HG02970 (cell line): Measurements from ENCODE around the gene ZNF618.
"Not testable (repeated sequence)": the region's sequence is repeated elsewhere in the genome, so short reads cannot be mapped to it uniquely, and the experiment has no call there.

Experiments
- ATAC-seq: cut with Tn5 transposase; IDR thresholded peaks from one replicate; pipeline ENCODE4 v1.9.1; 2021; ENCODE audit warnings: mild to moderate bottlenecking, moderate library complexity, moderate number of reproducible peaks; ENCODE audit not compliant: unreplicated experiment, low FRiP score

ZNF618 gene

DNA sequence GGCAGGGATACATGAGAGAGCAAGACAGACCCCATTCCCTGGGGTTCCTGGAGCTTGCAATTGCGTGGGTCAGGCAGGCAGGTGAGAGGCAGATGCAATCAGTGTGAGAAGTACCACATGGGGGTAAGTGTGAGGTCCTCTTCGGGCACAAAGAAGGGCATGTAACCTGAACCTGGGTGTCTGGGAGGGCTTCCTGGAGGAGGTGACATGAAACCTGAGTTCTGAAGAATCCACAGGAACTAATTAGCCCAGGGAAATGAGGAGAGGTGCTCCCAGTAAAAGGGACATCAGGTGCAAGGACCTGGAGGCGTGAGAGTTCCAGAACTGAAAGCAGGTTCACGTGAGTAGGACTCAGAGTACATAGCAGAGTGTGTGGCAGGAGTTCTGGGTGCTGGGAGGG is 199.5 kb downstream of the ZNF618 start:
- no peak for ATAC-seq

DNA sequence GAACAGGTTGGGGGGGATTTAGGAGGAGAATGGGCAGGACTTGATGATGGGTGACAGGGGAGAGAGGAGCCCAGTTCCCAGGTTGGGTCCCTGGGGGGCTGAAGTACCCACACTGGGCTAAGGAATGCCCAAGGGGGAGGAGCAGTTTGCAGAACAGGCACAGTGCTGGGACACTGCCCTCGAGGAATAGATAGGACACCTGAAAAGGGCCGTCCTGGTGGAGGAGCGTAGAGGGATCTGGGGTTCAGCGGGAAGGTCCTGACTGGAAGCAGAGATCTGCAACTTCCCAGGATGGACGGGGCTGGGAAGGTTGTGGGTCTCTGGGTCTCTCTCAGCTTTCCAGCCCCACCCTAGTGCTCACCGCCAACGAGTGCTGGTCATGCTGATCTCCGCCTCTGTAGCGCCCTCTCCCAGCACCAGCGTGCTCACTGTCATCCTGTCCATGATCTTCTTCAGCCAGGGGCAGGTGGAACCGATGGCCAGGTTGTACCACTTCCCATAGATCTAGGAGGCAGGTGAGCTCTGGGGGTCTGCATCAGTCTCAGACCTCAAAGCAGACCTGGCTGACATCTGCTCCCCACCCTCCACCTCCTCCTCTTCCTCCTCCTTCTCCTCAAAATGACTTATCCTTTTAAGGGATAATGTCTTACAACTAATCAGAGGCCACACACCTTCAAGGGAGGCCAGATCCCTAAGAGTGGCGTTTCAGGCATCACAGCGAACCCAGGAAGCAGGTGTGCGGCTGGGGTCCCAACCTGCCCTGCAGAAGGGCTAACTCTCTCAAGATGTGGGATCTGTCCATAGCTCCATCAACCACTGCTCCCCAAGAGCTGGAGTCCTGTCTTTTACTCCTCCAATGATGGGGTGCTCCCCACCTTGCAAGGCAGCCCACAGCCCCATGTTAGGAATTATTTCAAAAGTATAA is 200.4 kb downstream of the ZNF618 start:
- ATAC-seq: no peak

GRCh38 chr9:114077162-114077837 is 201.2 kb downstream of the ZNF618 start:
- no peak for ATAC-seq

GRCh38 chr9:114078021-114078780 is 202.1 kb downstream of the ZNF618 start, which contains the start of gene AMBP:
Gene AMBP, minus strand, starts transcription at chr9:114078300. Its CDS starts 91 bp downstream, at chr9:114078209.
- no peak for ATAC-seq

DNA sequence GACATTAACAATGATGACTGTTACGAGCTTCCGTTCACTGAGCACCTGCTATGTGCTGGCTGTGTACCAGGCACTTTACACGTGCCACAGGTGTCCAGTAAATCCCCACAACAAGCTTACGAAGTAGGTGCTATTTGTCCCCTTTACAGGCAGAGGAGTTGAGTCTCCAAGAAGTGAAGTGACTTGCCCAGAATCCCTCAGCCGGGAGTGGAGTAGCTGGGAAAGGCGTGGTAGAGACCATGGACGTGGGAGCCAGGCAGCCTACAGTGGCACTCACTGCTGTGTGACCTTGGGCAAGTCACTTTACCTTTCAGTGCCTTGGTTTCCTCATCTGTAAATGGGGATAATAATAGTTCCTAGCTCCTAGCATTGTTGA is 202.7 kb downstream of the ZNF618 start:
- ATAC-seq: no peak

- ATAC-seq: no peak
Measured at GRCh38 chr9:114080195-114080772, 204.2 kb downstream of the ZNF618 start.

DNA sequence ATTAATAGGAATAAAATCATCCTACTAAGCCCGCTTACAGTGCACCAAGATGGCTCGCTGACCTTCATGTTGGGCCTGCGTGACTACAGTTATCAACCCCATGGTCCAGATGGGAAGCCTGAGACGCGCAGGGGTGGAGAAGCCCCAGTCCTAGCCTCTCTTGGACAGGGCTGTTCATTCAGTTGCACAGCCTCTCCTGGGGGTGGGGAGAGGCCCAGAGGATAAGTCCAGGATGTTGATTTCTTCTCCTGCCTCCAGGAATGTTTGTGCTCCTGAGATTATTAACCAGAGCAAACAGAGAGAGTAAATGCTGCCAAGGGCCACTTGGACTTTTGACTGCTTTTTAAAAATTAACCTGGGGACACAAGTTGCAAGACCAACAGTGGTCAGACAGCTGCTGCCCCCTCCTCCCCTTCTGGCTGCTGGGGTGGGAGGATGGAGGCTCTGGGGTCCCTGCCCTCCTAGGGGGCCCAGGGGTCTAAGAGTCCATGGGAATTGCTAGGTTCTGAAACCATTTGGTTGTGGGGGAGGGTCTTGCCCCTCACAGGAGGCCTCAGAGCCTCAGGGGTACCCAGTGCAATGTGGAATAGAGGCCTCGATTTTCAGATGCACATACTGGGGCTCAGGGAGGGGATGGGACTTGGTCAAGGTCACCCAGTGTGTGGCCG is 204.8 kb downstream of the ZNF618 start:
- ATAC-seq: no peak

- no peak for ATAC-seq
Measured at GRCh38 chr9:114081441-114082016, 205.4 kb downstream of the ZNF618 start.

DNA sequence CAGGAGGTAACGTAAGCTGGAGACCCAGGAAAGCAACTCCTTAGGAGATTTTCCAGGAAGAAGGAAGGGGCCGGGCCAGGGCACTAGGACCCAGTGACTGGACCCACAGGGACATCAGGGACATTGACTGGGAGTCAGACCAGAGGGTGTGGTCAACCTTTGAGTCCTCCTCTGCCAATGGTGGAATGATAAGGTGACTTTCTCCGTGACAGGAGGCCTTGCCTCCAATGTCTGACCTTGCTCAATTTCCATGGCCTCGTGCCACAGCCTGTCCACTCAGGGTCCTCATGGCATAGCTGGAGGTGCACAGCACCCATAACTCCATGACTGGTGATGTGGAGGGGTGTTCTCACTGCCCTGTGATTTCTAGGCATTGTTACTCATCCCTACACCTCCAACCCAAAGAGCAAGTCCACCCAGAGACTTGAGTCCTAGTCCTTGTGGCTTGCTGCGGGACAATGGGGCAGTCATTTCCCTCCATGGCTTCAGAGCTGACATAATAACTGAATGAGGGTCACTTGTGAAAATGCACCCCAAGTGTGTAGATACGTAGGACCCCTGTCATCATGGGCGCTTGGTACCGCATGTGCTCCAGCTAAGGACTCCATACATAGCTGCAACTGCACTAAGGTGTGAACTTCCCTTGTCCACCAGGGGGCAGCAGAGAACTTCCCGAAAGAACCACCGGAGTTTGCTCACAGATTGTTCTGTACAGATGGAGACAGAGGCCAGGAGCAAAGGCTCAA is 206.1 kb downstream of the ZNF618 start:
- ATAC-seq: no peak

GRCh38 chr9:114082763-114083412 is 206.8 kb downstream of the ZNF618 start:
- ATAC-seq: not testable (repeated sequence)

DNA sequence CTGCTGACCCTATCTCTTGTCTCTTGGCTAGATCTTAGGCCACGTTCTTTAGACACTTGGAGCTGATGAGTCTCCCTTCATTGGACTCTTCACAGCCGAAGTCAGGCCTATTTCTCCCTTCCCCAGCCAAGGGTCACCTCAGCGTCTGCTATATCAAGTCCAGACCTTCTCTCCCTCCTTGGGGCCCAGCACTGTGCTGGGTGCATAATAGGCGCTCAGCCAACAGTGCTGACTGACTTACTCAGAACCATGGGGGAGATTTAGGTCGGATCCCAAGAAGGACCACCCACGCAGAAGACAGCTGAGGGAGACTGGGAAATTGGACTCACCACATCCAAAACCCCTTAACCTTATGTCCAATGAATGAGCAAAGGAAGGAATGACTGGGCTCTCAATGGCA is 207.6 kb downstream of the ZNF618 start:
- ATAC-seq: no peak

GRCh38 chr9:114084282-114085073 is 208.4 kb downstream of the ZNF618 start:
- ATAC-seq: no peak

GRCh38 chr9:114085387-114085789 is 209.3 kb downstream of the ZNF618 start:
- no peak for ATAC-seq

DNA sequence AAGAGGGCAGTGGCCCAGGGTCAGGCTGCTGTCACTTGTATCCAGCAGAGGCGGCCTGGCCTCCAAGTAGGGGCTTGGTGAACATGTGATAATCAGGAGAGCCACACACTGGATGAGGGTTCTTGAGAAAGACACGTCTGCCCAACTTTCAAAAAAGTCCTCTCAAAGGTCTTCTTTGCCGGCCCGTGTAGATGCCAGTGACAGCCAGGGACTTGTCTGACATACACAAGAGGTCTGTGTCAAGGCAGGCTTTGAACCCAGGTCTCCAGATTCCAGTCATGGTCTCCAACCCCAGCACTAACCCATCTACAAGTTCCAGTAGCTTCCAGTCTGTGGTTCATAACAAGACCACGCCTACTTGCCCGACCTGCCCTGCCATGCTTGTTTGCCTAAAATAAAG is 209.9 kb downstream of the ZNF618 start:
- no peak for ATAC-seq

- ATAC-seq: no peak
Measured at GRCh38 chr9:114086607-114087006, 210.5 kb downstream of the ZNF618 start.

DNA sequence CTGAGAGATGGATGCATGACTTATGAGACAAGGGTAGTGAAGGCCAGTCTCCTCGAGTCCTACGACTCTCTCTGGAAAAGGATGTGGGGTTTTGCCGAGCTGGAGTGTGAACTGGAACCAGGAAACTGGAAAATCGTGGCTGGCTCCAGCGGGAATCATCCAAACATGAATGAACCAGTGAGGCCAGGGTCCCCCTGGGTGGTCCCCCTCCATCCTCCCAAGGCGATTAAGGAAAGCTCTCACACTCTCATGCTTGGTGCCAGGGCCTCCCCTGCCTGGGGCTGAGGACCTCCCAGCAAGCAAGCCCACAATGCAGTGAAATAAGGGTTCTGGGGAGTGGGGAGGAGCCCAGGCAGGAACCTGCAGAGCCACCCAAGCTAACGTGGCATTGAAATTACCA is 211.6 kb downstream of the ZNF618 start:
- ATAC-seq: no peak

GRCh38 chr9:114088571-114089170 is 212.6 kb downstream of the ZNF618 start:
- no peak for ATAC-seq
